Fibroblast of the aortic adventitia (primary cell): ENCODE data around the gene TRMT6. TPM values are rescaled to one million over a fixed set of nuclear protein-coding genes. Genes with fewer than 3 reads are reported as not detected.

Experiments
- DNase-seq: peaks from one replicate; pipeline ENCODE4 v3.0.0-alpha.2; 2010; ENCODE audit warnings: low read depth
- H3K4me3 ChIP-seq: 2 replicates; pipeline ENCODE4 v1.5.1; 2011; ENCODE audit warnings: low read depth, mild to moderate bottlenecking, control low read depth, low read length, moderate library complexity
- CTCF ChIP-seq: IDR thresholded peaks from 2 replicates; pipeline ENCODE4 v1.5.1; 2011; ENCODE audit warnings: mild to moderate bottlenecking, low read length, control low read depth, inconsistent platforms; ENCODE audit not compliant: insufficient read depth
- total RNA-seq: library from RNA; depleted of rRNA; stranded (reverse); fragments of >200 nt; gene quantifications from 2 replicates; pipeline ENCODE4 v1.2.3, GENCODE V29; 2012; ENCODE audit warnings: low replicate concordance

Gene TRMT6
- total RNA-seq, 1 donor: 8.0 TPM

DNA sequence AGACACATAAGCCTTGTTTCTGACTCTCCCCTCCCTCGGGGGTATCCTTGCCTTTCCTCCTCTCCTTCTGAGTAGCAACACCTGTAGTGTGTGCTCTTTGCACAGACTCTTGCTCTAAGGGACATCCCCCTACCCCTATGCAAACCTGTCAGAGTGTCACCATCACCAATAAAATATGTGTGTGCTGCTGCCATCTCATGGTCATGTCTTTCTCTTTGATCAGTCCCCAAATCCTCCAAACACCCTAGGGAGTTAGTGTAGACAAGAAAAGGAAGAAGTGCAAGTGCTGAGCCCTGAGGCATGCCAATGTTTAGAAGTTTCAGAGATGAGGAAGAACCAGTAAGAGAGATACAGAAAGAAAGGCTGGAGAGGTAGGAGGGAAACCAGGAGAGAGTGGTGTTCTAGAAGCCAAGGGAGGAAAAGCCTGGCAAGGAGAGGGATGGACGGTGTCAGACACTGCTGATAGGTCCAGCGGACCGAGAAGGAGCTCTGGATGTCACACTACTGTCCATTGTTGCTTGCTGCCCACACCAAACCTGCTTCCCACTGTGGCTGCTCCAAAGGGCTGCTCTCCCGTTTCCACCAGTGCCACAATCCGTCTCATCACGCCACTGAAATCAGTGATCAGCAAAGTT, 16.4 kb downstream of the TRMT6 start:
- DNase-seq: no peak
- no peak overlapping the region for H3K4me3 ChIP-seq
- no peak for TF ChIP-seq CTCF

DNA sequence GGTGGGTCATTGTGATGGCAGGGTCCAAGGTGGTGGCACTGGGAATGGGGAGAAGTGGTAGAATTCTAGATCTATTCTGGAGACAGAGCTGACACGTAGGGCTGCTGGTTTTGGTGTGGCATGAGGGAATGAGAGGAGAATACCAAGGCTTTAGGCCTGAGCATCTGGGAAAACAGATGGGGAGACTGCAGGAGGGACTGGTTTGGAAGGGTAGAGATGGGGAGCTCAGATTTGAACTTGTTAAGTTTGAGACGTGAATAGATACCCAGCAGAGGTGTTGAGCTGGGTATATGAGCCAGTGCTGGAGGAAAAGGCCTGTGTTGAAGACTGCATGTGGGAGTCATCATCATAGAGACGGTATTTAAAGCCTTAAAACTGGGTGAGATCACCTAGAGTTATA, 17.5 kb downstream of the TRMT6 start:
- no peak for TF ChIP-seq CTCF
- DNase-seq: no peak
- H3K4me3 ChIP-seq: no peak overlapping the region

DNA sequence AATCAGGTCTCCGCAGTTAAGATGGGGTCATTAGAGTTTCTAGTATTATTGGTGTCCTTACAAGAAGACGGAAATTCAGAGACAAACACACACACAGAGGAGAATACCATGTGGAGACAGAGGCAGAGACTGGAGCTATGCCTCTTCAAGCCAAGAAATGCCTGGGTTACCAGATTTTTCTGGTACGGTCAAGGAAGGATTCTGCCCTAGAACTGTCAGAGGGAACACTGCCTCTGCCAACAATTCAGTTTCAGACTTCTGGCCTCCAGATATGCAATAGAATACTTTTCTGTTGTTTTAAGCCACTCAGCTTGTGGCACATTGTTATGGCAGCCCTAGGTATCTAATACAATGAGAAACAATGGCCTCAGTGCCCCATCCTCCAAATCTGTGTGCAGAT, 18.9 kb downstream of the TRMT6 start:
- no peak for TF ChIP-seq CTCF
- H3K4me3 ChIP-seq: no peak overlapping the region
- no peak for DNase-seq

DNA sequence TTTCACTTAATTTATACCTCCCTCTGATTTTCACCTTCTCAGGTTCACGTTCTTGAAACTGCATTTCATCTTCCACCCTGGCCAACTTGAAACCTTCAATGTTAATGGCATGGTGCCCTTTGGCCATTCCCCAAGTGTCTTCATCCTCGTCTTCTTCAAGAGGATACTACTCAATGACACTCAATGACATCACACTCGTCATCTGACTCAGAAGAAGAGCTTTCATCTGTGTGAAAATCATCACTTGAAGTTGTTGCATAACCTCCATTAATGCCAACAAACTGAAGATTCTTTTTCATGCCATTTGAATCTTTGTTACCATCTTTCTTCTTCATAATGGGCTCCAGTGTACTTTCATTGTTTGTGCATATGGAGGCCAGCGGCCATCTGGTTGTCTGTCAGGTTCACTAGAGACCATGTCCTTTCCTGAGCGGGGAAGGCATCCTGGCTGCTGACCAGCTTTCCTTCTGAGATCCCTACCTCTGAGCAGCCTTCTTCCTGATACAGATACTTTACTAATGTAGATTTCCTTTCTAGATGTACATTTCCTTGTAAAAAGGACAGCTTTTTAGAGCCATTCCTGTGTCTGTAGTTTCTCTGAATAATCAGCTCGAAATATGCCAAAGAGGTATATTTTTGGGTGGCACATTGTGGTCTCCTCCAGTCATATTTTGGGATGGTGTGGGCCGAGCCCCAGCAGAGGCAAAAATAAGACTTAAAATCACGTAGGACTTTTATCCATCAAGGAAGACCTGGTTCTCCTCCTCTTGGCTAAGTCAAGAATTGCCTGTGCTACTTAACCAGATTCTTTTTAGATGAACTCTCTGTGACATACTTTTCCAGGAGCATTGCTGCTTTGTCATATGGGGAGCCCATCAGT, 21.3 kb downstream of the TRMT6 start:
- no peak overlapping the region for H3K4me3 ChIP-seq
- DNase-seq: no peak
- TF ChIP-seq CTCF: no peak

GRCh38 chr20:5927749-5928462, 22.4 kb downstream of the TRMT6 start:
- DNase-seq: no peak
- no peak for TF ChIP-seq CTCF
- no peak overlapping the region for H3K4me3 ChIP-seq

GRCh38 chr20:5925551-5925950, 24.8 kb downstream of the TRMT6 start:
- no peak for DNase-seq
- TF ChIP-seq CTCF: no peak
- no peak overlapping the region for H3K4me3 ChIP-seq
